Activated CD4-positive, alpha-beta T cell treated with anti-CD3 and anti-CD28 coated beads for 36 hours (primary cell): ENCODE measurements around the gene AQP1. TPM values are rescaled to one million over a fixed set of nuclear protein-coding genes. Genes with fewer than 3 reads are reported as not detected.

ENCODE experiments used
- ATAC-seq: fragments of 200-7000 bp; cut with Tn5 transposase; one replicate; pipeline ENCODE4 v1.10.0; 2021; ENCODE audit warnings: mild to moderate bottlenecking, moderate library complexity
- CTCF ChIA-PET: fragments of 350-600 bp; sonication (Branson Sonifier 250); formaldehyde crosslinking; loops from one replicate; lab custom pipeline; 2021; ENCODE audit warnings: antibody characterized with exemption; lab: Charles Lee
- POLR2A ChIA-PET: fragments of 350-600 bp; sonication (Branson Sonifier 250); formaldehyde crosslinking; loops from one replicate; lab custom pipeline; 2021; ENCODE audit warnings: antibody characterized with exemption, inconsistent platforms; lab: Charles Lee
- DNase-seq: peaks from one replicate; pipeline ENCODE4 v3.0.0-alpha.2; 2020
- H3K27ac Mint-ChIP-seq: one replicate; pipeline ENCODE4 v1.8.0; 2021; ENCODE audit warnings: mixed read lengths
- H3K27me3 Mint-ChIP-seq: one replicate; pipeline ENCODE4 v1.8.0; 2021; ENCODE audit warnings: mixed read lengths
- H3K36me3 Mint-ChIP-seq: one replicate; pipeline ENCODE4 v1.8.0; 2021; ENCODE audit warnings: low read depth, mixed read lengths
- H3K4me1 Mint-ChIP-seq: one replicate; pipeline ENCODE4 v1.8.0; 2021; ENCODE audit warnings: mixed read lengths
- H3K4me3 Mint-ChIP-seq: one replicate; pipeline ENCODE4 v1.8.0; 2021; ENCODE audit warnings: mild to moderate bottlenecking, moderate library complexity, mixed read lengths
- H3K9me3 Mint-ChIP-seq: one replicate; pipeline ENCODE4 v1.8.0; 2021; ENCODE audit warnings: low read depth, mixed read lengths
- intact Hi-C, 2 experiments: fragments of 100-400 bp; cut with DNase I in 1 of 2; cut with micrococcal nuclease in 1 of 2; formaldehyde crosslinking; loops; one replicate each; pipeline versions ENCODE4 v1.14.2 to v1.15.1; 2022 to 2024; cut with DNase I, micrococcal nuclease
- total RNA-seq, 2 experiments: library from RNA; stranded (reverse); gene quantifications; one replicate each; pipeline ENCODE4 v1.2.3, GENCODE V29; 2021

AQP1 gene
- total RNA-seq, 2 experiments from 2014 or later: 0.16 to 0.25 TPM

DNA sequence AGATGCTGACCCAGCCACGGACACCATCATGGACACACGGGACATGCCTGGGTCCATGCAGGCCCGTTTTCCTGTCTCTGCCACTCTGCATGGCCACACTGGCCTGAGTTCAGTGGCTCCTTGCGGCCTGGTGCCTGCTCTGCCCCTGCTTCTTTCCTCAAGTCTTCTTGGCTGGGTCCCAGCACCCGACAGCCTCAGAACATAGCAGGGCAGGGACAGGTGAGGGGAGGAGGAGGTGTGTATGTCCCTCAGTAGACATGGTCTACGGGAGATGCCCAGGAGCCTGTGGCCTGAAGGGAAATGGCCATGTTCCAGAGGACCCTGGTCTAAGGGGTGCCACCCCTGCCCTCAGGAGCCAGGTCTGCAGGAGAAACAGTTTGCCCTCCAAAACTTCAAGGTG lies 2.2 kb upstream of the AQP1 start:
- Mint-ChIP-seq H3K27me3 (no peaks in the 10 kb centered on the region), H3K4me3 (no peak overlapping the region), H3K27ac (no peak overlapping the region), H3K9me3 (no peaks in the 10 kb centered on the region), H3K36me3 (no peaks in the 10 kb centered on the region), H3K4me1 (no peaks in the 10 kb centered on the region)
- DNase-seq (no peak), ATAC-seq (no peak)
- ChIA-PET CTCF (no interaction called here), POLR2A (no interaction called here)
- intact Hi-C loops: no loop called here

DNA sequence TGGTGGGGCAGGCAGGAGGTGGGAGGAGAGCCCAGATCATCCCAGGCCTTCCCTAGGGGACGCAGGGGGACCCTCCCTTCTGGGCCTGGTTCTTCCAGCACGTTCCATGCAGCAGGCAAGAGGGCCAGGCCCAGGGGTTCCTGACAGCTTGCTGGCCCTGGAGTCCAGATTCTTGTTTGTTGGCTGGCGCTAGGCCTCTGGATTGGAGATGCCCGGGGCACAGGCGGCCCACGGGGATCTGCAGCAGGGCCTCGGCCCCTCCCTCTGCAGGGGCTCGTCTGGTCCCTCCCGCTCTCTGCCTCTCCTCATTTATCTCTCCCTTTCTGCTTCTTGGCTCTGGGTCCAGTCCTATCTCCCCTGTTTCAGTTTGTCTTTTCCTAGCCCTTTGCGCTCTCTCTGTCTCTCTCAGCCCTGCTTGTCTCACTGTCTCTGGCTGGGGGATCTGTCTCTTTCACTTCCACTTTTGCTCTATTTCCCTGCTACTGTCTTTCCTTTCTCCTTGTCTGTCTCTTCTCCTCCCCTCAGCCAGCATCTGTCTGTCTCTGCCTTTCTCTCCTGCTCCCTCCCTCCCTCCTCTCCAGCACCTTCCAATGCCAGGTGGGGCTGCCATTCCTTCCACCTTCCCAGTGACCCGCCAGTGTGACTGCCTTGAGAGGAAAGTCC lies 1.1 kb upstream of the AQP1 start:
- Mint-ChIP-seq H3K9me3 (no peaks in the 10 kb centered on the region), H3K27me3 (no peaks in the 10 kb centered on the region), H3K27ac (no peak overlapping the region), H3K36me3 (no peaks in the 10 kb centered on the region), H3K4me1 (no peaks in the 10 kb centered on the region), H3K4me3 (no peak overlapping the region)
- ChIA-PET POLR2A (no interaction called here), CTCF (no interaction called here)
- intact Hi-C loops: no loop called here
- ATAC-seq (no peak), DNase-seq (no peak)

- H3K27ac Mint-ChIP-seq: no peak overlapping the region
- no peaks in the 10 kb centered on the region for H3K27me3 Mint-ChIP-seq
- no peaks in the 10 kb centered on the region for H3K9me3 Mint-ChIP-seq
- H3K4me1 Mint-ChIP-seq: no peaks in the 10 kb centered on the region
- intact Hi-C loops: no loop called here
- ATAC-seq (no peak), DNase-seq (no peak)
- no peaks in the 10 kb centered on the region for H3K36me3 Mint-ChIP-seq
- ChIA-PET POLR2A (interaction anchor here (0.6 kb wide), 1 partner anchor 13 kb away, joined by 5 read pairs; no protein-coding TSS in a partner anchor), CTCF (no interaction called here)
- H3K4me3 Mint-ChIP-seq: no peak overlapping the region
Measured at GRCh38 chr7:30911133-30911532, 520 bp upstream of the AQP1 start.

DNA sequence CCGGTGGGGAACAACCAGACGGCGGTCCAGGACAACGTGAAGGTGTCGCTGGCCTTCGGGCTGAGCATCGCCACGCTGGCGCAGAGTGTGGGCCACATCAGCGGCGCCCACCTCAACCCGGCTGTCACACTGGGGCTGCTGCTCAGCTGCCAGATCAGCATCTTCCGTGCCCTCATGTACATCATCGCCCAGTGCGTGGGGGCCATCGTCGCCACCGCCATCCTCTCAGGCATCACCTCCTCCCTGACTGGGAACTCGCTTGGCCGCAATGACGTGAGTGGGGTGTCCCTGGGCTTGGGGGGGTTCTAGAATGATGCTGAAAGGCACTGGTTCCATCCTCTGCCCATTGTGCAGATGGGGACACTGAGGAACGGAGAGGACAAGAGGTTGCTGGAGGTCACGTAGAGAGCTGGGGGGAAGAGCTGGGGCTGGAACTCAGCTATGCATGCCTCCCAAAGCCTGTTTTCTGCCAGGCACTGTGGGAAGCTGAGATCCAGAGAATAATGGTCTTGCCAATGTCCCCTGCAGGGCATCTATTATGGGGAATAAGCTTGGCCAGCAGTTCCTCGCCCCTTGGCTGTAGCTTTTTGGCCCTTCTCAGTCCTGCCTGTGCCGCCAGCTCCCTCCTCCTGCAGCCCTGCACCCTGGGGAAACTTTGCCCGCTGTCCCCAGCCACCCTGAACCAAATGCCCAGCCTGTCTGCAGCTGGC lies 523 bp downstream of the AQP1 start:
- no peaks in the 10 kb centered on the region for H3K4me1 Mint-ChIP-seq
- ChIA-PET POLR2A (no interaction called here), CTCF (no interaction called here)
- no peaks in the 10 kb centered on the region for H3K9me3 Mint-ChIP-seq
- intact Hi-C loops: no loop called here
- ATAC-seq (no peak), DNase-seq (no peak)
- H3K36me3 Mint-ChIP-seq: no peaks in the 10 kb centered on the region
- H3K4me3 Mint-ChIP-seq: no peak overlapping the region
- H3K27ac Mint-ChIP-seq: no peak overlapping the region
- no peaks in the 10 kb centered on the region for H3K27me3 Mint-ChIP-seq

- Mint-ChIP-seq H3K9me3 (no peaks in the 10 kb centered on the region), H3K36me3 (no peaks in the 10 kb centered on the region), H3K4me3 (no peak overlapping the region), H3K27me3 (no peaks in the 10 kb centered on the region), H3K4me1 (no peaks in the 10 kb centered on the region), H3K27ac (no peak overlapping the region)
- no peak for DNase-seq
- intact Hi-C loops: no loop called here
- no peak for ATAC-seq
- ChIA-PET CTCF (no interaction called here), POLR2A (no interaction called here)
Measured at GRCh38 chr7:30912731-30912985, 1.0 kb downstream of the AQP1 start.

- DNase-seq (no peak), ATAC-seq (no peak)
- intact Hi-C loops: no loop called here
- H3K27me3 Mint-ChIP-seq: no peaks in the 10 kb centered on the region
- no peaks in the 10 kb centered on the region for H3K4me1 Mint-ChIP-seq
- no peak overlapping the region for H3K27ac Mint-ChIP-seq
- H3K9me3 Mint-ChIP-seq: no peaks in the 10 kb centered on the region
- CTCF ChIA-PET: interaction anchor here (0.6 kb wide), 1 partner anchor 15 kb away, joined by 3 read pairs; no protein-coding TSS in a partner anchor
- H3K4me3 Mint-ChIP-seq: no peak overlapping the region
- POLR2A ChIA-PET: no interaction called here
- H3K36me3 Mint-ChIP-seq: no peaks in the 10 kb centered on the region
Measured at GRCh38 chr7:30912986-30913811, 1.5 kb downstream of the AQP1 start.

DNA sequence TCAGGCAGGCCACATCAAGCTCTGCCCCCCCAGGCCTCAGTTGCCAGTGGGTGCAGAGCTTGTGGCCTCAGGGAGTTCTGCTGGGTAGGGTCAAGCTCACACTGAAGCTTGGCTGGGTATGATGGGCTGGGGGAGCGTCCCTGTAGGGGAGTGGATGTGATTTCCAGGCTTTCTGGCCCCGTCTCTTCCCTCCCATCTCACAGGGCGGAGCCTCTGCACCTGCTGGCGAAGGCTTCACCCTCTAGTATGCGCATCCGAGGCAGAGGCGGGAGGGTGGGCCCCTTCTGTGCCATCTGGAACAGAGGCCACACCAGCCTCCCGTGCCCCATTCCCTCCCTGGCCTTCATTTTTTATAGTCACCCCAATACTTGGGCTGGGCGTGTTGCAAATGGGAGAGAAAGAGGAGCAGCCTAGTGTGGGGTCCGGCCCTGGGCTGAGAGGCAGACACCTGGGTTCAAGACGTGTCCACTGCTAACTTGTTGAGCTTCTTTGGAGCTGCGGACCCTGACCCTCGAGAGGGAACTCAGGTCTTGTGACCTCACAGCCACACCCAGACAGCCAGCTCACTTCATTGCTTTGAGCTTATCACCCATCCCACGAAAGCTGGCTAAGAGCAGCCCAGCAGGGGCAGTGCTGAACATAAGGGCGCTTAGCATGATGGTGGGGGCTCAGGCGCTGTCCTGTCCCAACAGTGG lies 2.3 kb downstream of the AQP1 start:
- H3K27me3 Mint-ChIP-seq: no peaks in the 10 kb centered on the region
- POLR2A ChIA-PET: no interaction called here
- no peak for DNase-seq
- CTCF ChIA-PET: interaction anchor here (0.6 to 0.7 kb wide), 2 partner anchors 14 to 24 kb away, joined by 3 read pairs; no protein-coding TSS in a partner anchor
- H3K27ac Mint-ChIP-seq: no peak overlapping the region
- intact Hi-C loops: no loop called here
- H3K4me3 Mint-ChIP-seq: no peak overlapping the region
- no peak for ATAC-seq
- H3K9me3 Mint-ChIP-seq: no peaks in the 10 kb centered on the region
- H3K36me3 Mint-ChIP-seq: no peaks in the 10 kb centered on the region
- H3K4me1 Mint-ChIP-seq: no peaks in the 10 kb centered on the region

DNA sequence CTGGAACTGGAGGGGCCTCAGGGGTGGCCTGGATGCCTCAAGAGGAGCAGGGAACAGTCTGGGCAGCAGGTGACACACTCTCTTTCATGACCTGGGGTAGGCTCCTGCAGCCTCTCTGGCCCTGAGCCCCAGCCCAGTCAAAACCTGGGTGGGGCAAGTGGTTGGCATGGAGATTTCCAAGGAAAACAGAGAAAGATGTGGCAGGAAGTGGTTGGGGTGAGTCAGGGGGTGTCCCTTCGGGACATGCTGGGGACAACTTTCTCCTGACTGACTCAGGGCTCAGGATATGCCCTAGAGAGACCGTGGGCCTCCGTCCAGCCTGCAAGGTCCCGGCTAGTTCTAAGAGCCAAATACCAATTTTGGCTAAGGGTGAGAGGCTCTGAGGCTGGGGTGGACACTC lies 2.9 kb downstream of the AQP1 start:
- Mint-ChIP-seq H3K27ac (no peak overlapping the region), H3K4me1 (no peaks in the 10 kb centered on the region), H3K36me3 (no peaks in the 10 kb centered on the region), H3K27me3 (no peaks in the 10 kb centered on the region), H3K9me3 (no peaks in the 10 kb centered on the region), H3K4me3 (no peak overlapping the region)
- intact Hi-C loops: no loop called here
- ChIA-PET POLR2A (no interaction called here), CTCF (no interaction called here)
- ATAC-seq (peak; percentile 63), DNase-seq (peak; percentile 30)

DNA sequence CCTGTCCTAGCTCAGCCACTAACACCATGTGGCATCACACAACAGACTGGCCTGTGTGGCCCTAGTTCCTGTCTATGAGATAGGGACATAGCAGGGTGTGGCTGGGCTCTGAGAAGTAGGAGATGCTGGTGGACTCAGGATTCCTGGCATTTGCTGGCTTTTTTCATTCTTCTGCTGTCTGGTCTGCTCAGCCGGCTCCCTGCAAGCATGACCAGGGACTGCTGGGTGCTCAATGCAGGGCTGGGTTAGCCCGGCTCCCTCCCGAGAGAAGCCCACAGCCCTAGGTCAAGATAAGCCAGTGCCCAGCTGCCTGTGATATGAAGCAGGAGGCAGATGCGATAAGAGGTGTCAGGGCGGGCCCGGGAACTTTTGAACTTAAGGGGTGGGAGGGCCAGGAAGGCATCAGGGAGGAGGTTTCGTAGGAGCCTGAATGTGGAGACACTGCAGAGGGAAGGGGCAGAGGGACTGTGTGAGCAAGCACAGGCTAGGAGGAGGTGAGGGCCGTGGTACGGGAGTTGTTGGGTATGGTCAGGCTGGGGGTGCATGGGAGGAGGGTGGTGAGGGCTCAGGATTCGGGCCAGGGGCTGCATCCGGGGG lies 3.5 kb downstream of the AQP1 start:
- ChIA-PET CTCF (no interaction called here), POLR2A (no interaction called here)
- intact Hi-C loops: no loop called here
- Mint-ChIP-seq H3K9me3 (no peaks in the 10 kb centered on the region), H3K27ac (no peak overlapping the region), H3K27me3 (no peaks in the 10 kb centered on the region), H3K4me3 (no peak overlapping the region), H3K36me3 (no peaks in the 10 kb centered on the region), H3K4me1 (no peaks in the 10 kb centered on the region)
- ATAC-seq (no peak), DNase-seq (no peak)

DNA sequence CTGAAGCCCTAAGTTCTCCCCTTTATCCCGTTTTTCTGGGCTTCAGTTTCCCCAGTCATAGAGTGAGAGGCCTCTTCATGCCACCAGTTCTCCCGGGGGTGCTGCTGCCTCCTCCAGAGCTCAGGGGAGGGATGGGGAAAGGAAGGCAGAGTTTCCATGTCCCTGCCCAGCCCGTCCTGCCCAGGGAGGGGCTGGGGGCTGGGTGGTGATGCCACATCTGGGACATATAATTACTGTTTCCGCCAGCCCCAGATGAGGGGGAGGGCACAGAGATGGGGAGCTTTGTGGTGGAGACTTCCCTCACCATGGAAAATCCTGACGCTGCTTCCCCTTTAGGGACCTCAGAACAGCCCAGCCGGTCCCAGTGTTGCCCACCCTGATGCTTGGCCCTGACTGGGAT lies 4.1 kb downstream of the AQP1 start:
- Mint-ChIP-seq H3K27ac (no peak overlapping the region), H3K27me3 (no peaks in the 10 kb centered on the region), H3K4me1 (no peaks in the 10 kb centered on the region), H3K36me3 (no peaks in the 10 kb centered on the region), H3K9me3 (no peaks in the 10 kb centered on the region), H3K4me3 (no peak overlapping the region)
- intact Hi-C loops: no loop called here
- CTCF ChIA-PET: no interaction called here
- POLR2A ChIA-PET: no interaction called here
- DNase-seq (no peak), ATAC-seq (no peak)

GRCh38 chr7:30916255-30916654 lies 4.6 kb downstream of the AQP1 start:
- no peaks in the 10 kb centered on the region for H3K9me3 Mint-ChIP-seq
- intact Hi-C loops: no loop called here
- no peak overlapping the region for H3K4me3 Mint-ChIP-seq
- H3K27ac Mint-ChIP-seq: no peak overlapping the region
- ChIA-PET POLR2A (no interaction called here), CTCF (no interaction called here)
- H3K4me1 Mint-ChIP-seq: no peaks in the 10 kb centered on the region
- no peaks in the 10 kb centered on the region for H3K27me3 Mint-ChIP-seq
- ATAC-seq (no peak), DNase-seq (no peak)
- H3K36me3 Mint-ChIP-seq: no peaks in the 10 kb centered on the region
